Brain microvascular endothelial cell (primary cell): ENCODE measurements around the gene TOMM40L.

ENCODE experiments used
- DNase-seq: peaks from one replicate; pipeline ENCODE4 v3.0.0-alpha.2; 2020
- H3K27ac ChIP-seq: fragments of 250-450 bp; sonication (Bioruptor Pico); 2 replicates; pipeline ENCODE4 v1.5.1; 2020; ENCODE audit warnings: mild to moderate bottlenecking, moderate library complexity
- H3K27me3 ChIP-seq: fragments of 250-450 bp; sonication (Bioruptor Pico); replicated peaks from 2 replicates; pipeline ENCODE4 v1.5.1; 2020; ENCODE audit warnings: mild to moderate bottlenecking
- H3K36me3 ChIP-seq: fragments of 250-450 bp; sonication (Bioruptor Pico); replicated peaks from 2 replicates; pipeline ENCODE4 v1.5.1; 2020; ENCODE audit warnings: mild to moderate bottlenecking
- H3K4me3 ChIP-seq: 2 replicates; pipeline ENCODE4 v1.5.1; 2011; ENCODE audit warnings: low read depth, mild to moderate bottlenecking, control low read depth, low read length, moderate library complexity
- CTCF ChIP-seq: IDR thresholded peaks from 2 replicates; pipeline ENCODE4 v1.5.1; 2011; ENCODE audit warnings: low read depth, mild to moderate bottlenecking, moderate library complexity, low read length, control low read depth, inconsistent platforms; ENCODE audit errors: missing control alignments
- in situ Hi-C: cut with HindIII; loops from 2 replicates; pipeline ENCODE4 v1.10.0; 2017; ENCODE audit warnings: low sequenced_read_pairs, low pct_ligation_motif_present

Gene TOMM40L

GRCh38 chr1:161180639-161181038, 45.2 kb upstream of the TOMM40L start:
- Histone ChIP-seq H3K4me3 (no peak overlapping the region), H3K27ac (no peak overlapping the region), H3K36me3 (no peaks in the 10 kb centered on the region), H3K27me3 (no peaks in the 10 kb centered on the region)
- TF ChIP-seq CTCF, result peak; percentile 51
- no peak for DNase-seq
- in situ Hi-C loops, result no loop called here

- no peaks in the 10 kb centered on the region for H3K27me3 ChIP-seq
- H3K4me3 ChIP-seq, result no peak overlapping the region
- DNase-seq, result no peak
- H3K27ac ChIP-seq, result no peak overlapping the region
- TF ChIP-seq CTCF, result no peak
- in situ Hi-C loops, result no loop called here
- no peaks in the 10 kb centered on the region for H3K36me3 ChIP-seq
These were observed 43.6 kb upstream of the TOMM40L start for GRCh38 chr1:161182214-161182613.

- TF ChIP-seq CTCF, result no peak
- no peaks in the 10 kb centered on the region for H3K36me3 ChIP-seq
- no peak overlapping the region for H3K4me3 ChIP-seq
- no peaks in the 10 kb centered on the region for H3K27me3 ChIP-seq
- H3K27ac ChIP-seq, result no peak overlapping the region
- in situ Hi-C loops, result no loop called here
- DNase-seq, result no peak
These were observed 40.6 kb upstream of the TOMM40L start for GRCh38 chr1:161185282-161185682.

- no peak for DNase-seq
- no peak overlapping the region for H3K27ac ChIP-seq
- no peaks in the 10 kb centered on the region for H3K27me3 ChIP-seq
- TF ChIP-seq CTCF, result no peak
- no peak overlapping the region for H3K4me3 ChIP-seq
- no peaks in the 10 kb centered on the region for H3K36me3 ChIP-seq
- in situ Hi-C loops, result no loop called here
These were observed 40.0 kb upstream of the TOMM40L start for GRCh38 chr1:161185732-161186311.

- Histone ChIP-seq H3K4me3 (no peak overlapping the region), H3K27me3 (no peaks in the 10 kb centered on the region), H3K27ac (no peak overlapping the region), H3K36me3 (no peaks in the 10 kb centered on the region)
- in situ Hi-C loops, result no loop called here
- TF ChIP-seq CTCF, result no peak
- DNase-seq, result no peak
These were observed 38.5 kb upstream of the TOMM40L start for GRCh38 chr1:161187311-161187710.

GRCh38 chr1:161188381-161188780, 37.5 kb upstream of the TOMM40L start:
- no peak for TF ChIP-seq CTCF
- DNase-seq, result no peak

More at GRCh38 chr1:161188381-161188780, 37.5 kb upstream of the TOMM40L start:
- H3K27ac ChIP-seq, result no peak overlapping the region
- in situ Hi-C loops, result no loop called here
- no peaks in the 10 kb centered on the region for H3K27me3 ChIP-seq
- no peaks in the 10 kb centered on the region for H3K36me3 ChIP-seq
- no peak overlapping the region for H3K4me3 ChIP-seq
